Upper lobe of right lung (tissue), 1 donor: Measurements from ENCODE around the gene NUDT4B. TPM values are rescaled to one million over a fixed set of nuclear protein-coding genes. Genes with fewer than 3 reads are reported as not detected.
"Not testable (repeated sequence)": the region's sequence is repeated elsewhere in the genome, so short reads cannot be mapped to it uniquely, and the experiment has no call there.

Experiments
- ATAC-seq: fragments of 200-7000 bp; cut with Tn5 transposase; one replicate; pipeline ENCODE4 v1.9.1; 2020; ENCODE audit warnings: mild to moderate bottlenecking, moderate library complexity
- DNase-seq: peaks from one replicate; pipeline ENCODE4 v3.0.0-alpha.2; 2020
- H3K27ac ChIP-seq: fragments of 200-600 bp; one replicate; pipeline ENCODE4 v1.8.0; 2022
- H3K27me3 ChIP-seq: fragments of 200-600 bp; one replicate; pipeline ENCODE4 v1.8.0; 2022; ENCODE audit warnings: mild to moderate bottlenecking
- H3K36me3 ChIP-seq: fragments of 200-600 bp; one replicate; pipeline ENCODE4 v1.8.0; 2022
- H3K4me1 ChIP-seq: fragments of 200-600 bp; one replicate; pipeline ENCODE4 v1.8.0; 2022
- H3K4me3 ChIP-seq: fragments of 200-600 bp; one replicate; pipeline ENCODE4 v1.8.0; 2022; ENCODE audit warnings: mild to moderate bottlenecking
- H3K9me3 ChIP-seq: fragments of 200-600 bp; one replicate; pipeline ENCODE4 v1.8.0; 2022
- intact Hi-C: fragments of 100-400 bp; cut with DNase I; formaldehyde crosslinking; loops from one replicate; pipeline ENCODE4 v1.11.0; 2022
- total RNA-seq: library from RNA; stranded (reverse); fragmentation: NEBNext Ultra II Directional; extraction: Animal tissue kit (Norgen Biotek cat#: 25700); gene quantifications from one replicate; pipeline ENCODE4 v1.2.1, GENCODE V29; 2021
- donor health status: DM: no; HTN: yes; CAD: no; lungs with severe emphysema.

Gene NUDT4B
- total RNA-seq, 1 donor from 2014 or later: 1.8 TPM

- H3K27me3 ChIP-seq, H3K36me3 ChIP-seq, ATAC-seq, H3K27ac ChIP-seq, DNase-seq, intact Hi-C loops, H3K9me3 ChIP-seq, H3K4me3 ChIP-seq, H3K4me1 ChIP-seq: not testable (repeated sequence)
These were observed 45.3 kb downstream of the NUDT4B start for GRCh38 chr1:148793762-148794332.

Other genes starting within 250 kb of the NUDT4B start
- gene NBPF14, start 152.8 kb upstream of the NUDT4B start, total RNA-seq: 21.8 TPM
- gene PDE4DIP, start 95.7 kb downstream of the NUDT4B start, total RNA-seq: 163 TPM